ENCODE data around the gene PTPA.

The PTPA gene

GRCh38 chr9:129081388-129081904 is 29.8 kb upstream of the PTPA start:
- DNase-seq (ENCODE audit: low read depth) = no peak
- peak overlapping the region; percentile 73 for H3K4me3 ChIP-seq (ENCODE audit: low read depth, low read length)
- no peak for TF ChIP-seq CTCF (conservative IDR thresholded peaks at IDR 0.05; ENCODE audit: low read depth, low read length)

GRCh38 chr9:129084087-129084486 is 27.1 kb upstream of the PTPA start:
- TF ChIP-seq CTCF (conservative IDR thresholded peaks at IDR 0.05; ENCODE audit: low read depth, low read length) = no peak
- DNase-seq (ENCODE audit: low read depth) = no peak
- H3K4me3 ChIP-seq (ENCODE audit: low read depth, low read length) = no peak overlapping the region

DNA sequence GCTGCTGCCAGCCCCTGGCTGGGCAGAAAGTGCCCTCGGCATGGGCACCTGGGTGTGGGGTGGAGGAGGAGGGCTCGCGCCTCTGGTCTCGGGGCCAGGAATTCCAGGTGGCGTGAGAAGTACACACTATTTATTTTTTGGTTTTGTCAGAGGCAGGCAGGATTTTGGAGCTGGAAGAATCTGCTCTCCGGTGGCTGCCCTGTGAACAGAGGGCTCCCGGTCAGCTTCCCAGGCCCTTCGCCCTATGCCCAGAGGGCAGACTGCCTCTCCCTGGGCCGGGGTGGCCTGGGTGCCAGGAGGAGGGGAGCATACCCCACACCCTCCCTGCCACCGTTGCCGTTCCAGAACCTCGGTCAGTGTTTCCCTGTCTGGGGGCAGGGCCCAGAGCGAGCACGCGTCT is 22.0 kb upstream of the PTPA start:
- no peak for TF ChIP-seq CTCF (conservative IDR thresholded peaks at IDR 0.05; ENCODE audit: low read depth, low read length)
- DNase-seq (ENCODE audit: low read depth) = no peak
- no peak overlapping the region for H3K4me3 ChIP-seq (ENCODE audit: low read depth, low read length)

GRCh38 chr9:129093602-129094386 is 17.4 kb upstream of the PTPA start:
- no peak for TF ChIP-seq CTCF (conservative IDR thresholded peaks at IDR 0.05; ENCODE audit: low read depth, low read length)
- no peak for DNase-seq (ENCODE audit: low read depth)

GRCh38 chr9:129094387-129095169 is 16.6 kb upstream of the PTPA start:
- H3K4me3 ChIP-seq (ENCODE audit: low read depth, low read length) = no peak overlapping the region
- no peak for DNase-seq (ENCODE audit: low read depth)
- no peak for TF ChIP-seq CTCF (conservative IDR thresholded peaks at IDR 0.05; ENCODE audit: low read depth, low read length)

More at GRCh38 chr9:129093602-129094386, 17.4 kb upstream of the PTPA start:
- H3K4me3 ChIP-seq (ENCODE audit: low read depth, low read length) = no peak overlapping the region

GRCh38 chr9:129095170-129095667 is 16.0 kb upstream of the PTPA start:
- no peak for DNase-seq (ENCODE audit: low read depth)
- TF ChIP-seq CTCF (conservative IDR thresholded peaks at IDR 0.05; ENCODE audit: low read depth, low read length) = no peak
- H3K4me3 ChIP-seq (ENCODE audit: low read depth, low read length) = no peak overlapping the region
